ENCODE measurements around the gene TOP2A.
A peak's percentile ranks its signal among the peaks of the same experiment; 100 is the strongest.

Gene TOP2A

DNA sequence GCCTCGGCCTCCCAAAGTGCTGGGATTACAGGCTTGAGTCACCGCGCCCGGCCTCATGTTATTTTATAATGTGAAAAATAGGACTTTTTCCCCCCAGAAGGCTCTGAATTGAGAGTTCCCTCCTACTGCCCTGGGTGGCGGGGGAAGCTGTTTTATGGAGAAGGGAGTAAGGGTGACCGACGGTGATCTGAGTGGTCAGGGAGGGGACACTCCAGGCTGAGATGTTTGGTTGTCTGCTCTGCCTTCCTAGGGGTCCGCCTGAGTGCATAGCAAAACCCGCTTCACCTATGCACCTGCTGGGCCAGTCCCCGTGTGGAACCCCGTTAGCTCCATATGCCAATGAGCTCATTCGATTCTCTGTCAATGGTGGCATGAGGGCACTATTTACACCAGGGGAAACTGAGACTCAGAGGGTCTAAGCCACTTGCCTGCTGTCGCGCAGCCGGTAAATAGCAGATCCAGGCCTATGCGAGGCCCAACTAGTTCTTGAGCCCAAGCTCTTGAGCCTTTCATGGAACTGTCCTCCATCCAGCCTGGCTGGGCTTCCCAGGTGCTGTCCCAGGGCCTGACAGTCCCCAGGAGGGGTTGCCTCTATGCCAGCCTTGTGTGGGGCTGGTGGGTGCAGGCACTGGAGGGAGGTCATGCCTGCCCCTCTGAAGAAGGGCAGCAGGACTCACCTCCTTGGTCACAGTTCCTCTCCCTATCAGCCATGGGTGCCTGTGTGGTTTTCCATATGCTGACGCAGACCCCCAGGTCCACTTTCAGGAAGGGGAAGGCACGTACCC lies 51.4 kb downstream of the TOP2A start:
- ATAC-seq (no peak), DNase-seq (no peak)
- H3K27me3 Mint-ChIP-seq: peaks cover 14% of the 10 kb centered on the region
- no peaks in the 10 kb centered on the region for H3K9me3 Mint-ChIP-seq
- H3K27ac Mint-ChIP-seq: no peak overlapping the region
- H3K36me3 Mint-ChIP-seq (ENCODE audit: low read depth): no peaks in the 10 kb centered on the region
- no peak overlapping the region for H3K4me3 Mint-ChIP-seq
- H3K4me1 Mint-ChIP-seq: peaks cover 12% of the 10 kb centered on the region

DNA sequence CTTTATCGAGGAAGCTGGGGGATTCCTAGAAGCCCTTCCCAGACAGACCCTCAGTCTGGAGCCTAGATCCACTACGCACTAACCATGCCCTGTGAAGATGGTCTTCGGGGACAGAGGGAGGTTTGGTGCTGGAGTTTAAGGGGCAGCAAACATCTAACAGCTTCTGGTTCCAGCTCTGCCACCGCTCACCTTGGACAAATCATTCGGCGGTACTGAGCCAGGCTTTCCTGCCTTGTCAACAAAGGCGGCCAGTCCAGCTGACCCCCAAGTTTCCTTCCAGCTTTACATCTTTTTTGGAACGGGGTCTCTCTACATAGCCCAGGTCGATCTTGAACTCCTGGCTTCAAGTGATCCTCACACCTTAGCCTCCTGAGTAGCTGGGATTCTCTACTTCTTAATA lies 52.8 kb downstream of the TOP2A start:
- Mint-ChIP-seq H3K27ac (no peak overlapping the region), H3K36me3 (ENCODE audit: low read depth) (no peaks in the 10 kb centered on the region), H3K4me3 (no peak overlapping the region), H3K9me3 (no peaks in the 10 kb centered on the region), H3K27me3 (peaks cover 19% of the 10 kb centered on the region), H3K4me1 (peaks cover 12% of the 10 kb centered on the region)
- DNase-seq: no peak
- ATAC-seq: no peak

DNA sequence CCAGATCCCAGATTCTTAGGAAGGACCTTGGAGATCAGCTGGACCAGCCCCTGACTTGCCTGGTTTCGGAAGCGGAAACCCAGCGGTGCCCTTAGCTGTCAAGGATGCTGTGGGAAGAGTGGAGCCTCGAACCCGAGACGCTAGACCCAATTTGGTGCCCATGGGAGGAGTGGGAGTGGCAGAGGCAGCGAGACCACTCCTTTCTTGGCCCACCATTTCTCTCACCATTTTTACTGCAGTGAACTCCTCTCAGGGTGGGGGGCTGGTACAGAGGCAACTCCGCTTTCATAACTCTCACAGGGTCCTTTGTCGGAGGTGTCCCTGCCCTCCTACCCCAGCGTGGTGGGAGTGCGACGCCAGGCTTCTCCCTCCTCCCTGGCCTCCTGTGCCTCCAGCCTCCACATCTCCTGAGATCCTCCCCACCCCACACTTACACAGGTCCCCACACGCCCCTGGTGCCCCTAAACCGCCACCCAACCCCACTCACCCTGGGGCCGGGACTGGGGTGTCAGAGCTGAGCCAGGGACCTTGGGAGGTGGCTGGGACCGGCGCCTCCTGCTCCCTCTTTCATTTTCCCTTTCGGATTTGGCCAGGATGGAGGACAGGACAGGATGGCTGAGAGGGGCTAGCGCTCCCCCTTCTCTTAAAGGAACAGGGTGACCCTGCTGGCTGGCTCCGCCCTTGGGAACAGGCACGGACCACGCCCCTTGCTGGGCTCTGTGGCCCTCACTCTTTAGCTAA lies 53.4 kb downstream of the TOP2A start, which contains the start of gene GJD3:
GJD3 (minus strand) TSS at position 617 of the 741 bp plus-strand sequence. CDS start 922 bp downstream, outside the sequence.
- peak within 1 kb of the TSS; percentile 70 for H3K4me3 Mint-ChIP-seq
- H3K27ac Mint-ChIP-seq: no peak within 1 kb of the TSS
- peaks cover 19% of the 10 kb centered on the region for H3K27me3 Mint-ChIP-seq
- no peaks in the 10 kb centered on the region for H3K36me3 Mint-ChIP-seq (ENCODE audit: low read depth)
- DNase-seq: no peak
- no peaks in the 10 kb centered on the region for H3K9me3 Mint-ChIP-seq
- ATAC-seq: no peak
- H3K4me1 Mint-ChIP-seq: peaks cover 12% of the 10 kb centered on the region

DNA sequence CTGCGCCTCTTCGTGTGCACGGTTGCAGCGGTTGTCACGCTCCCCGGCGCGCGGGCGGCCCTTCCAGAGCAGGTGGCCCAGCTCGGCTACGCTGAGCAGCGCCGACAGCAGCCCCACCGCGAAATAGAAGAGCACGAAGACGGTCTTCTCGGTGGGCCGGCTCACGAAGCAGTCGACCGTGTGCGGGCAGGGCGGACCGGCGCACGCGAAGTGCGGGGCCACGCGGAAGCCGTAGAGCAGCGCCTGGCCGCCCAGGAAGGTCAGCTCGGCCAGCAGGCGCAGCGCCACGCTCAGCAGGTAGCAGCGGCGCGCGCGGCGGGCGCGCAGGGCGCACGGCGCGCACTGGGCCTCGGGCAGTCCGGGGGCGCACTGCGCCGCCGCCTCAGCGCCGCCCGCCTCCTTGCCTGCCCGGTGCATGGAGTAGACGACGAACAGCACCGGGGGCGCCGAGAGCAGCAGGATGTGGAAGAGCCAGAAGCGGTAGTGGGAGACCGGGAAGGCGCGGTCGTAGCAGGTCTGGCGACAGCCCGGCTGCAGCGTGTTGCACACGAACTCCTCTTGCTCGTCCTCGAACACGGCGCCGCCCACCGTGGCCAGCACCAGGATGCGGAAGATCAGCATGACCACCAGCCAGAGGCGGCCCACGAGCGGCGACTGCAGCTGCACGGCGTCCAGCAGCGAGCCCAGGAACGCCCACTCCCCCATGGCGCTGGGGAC lies 54.4 kb downstream of the TOP2A start:
- Mint-ChIP-seq H3K27me3 (peaks cover 19% of the 10 kb centered on the region), H3K4me3 (peak overlapping the region; percentile 70), H3K36me3 (ENCODE audit: low read depth) (no peaks in the 10 kb centered on the region), H3K4me1 (peaks cover 16% of the 10 kb centered on the region), H3K9me3 (no peaks in the 10 kb centered on the region), H3K27ac (no peak overlapping the region)
- DNase-seq (peak; percentile 37), ATAC-seq (peak; percentile 26)

DNA sequence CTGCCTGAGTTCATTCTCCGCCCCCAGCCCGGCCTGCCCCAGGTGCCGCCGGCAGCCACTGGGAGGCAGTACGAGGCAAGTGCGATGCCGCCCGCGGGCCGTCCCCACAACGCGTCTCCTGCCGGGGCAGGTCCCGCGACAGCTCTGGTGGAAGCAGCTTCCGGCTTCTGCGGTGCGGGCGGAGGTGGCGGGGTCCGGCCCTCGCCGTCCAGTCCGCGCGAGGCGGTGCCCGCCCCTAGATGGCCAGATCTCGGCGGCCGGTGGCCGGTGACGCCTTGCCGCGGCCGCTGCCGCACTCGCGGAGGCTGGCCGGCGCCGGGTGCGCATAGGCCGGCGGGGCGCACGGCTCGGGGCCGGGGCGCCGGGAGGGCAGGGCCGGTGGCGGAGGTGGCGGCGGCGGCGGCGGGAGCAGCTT lies 55.0 kb downstream of the TOP2A start:
- DNase-seq (peak; percentile 90), ATAC-seq (peak; percentile 87)
- no peak overlapping the region for H3K27ac Mint-ChIP-seq
- no peaks in the 10 kb centered on the region for H3K9me3 Mint-ChIP-seq
- H3K27me3 Mint-ChIP-seq: peaks cover 19% of the 10 kb centered on the region
- H3K36me3 Mint-ChIP-seq (ENCODE audit: low read depth): no peaks in the 10 kb centered on the region
- peaks cover 18% of the 10 kb centered on the region for H3K4me1 Mint-ChIP-seq
- H3K4me3 Mint-ChIP-seq: peak overlapping the region; percentile 66

DNA sequence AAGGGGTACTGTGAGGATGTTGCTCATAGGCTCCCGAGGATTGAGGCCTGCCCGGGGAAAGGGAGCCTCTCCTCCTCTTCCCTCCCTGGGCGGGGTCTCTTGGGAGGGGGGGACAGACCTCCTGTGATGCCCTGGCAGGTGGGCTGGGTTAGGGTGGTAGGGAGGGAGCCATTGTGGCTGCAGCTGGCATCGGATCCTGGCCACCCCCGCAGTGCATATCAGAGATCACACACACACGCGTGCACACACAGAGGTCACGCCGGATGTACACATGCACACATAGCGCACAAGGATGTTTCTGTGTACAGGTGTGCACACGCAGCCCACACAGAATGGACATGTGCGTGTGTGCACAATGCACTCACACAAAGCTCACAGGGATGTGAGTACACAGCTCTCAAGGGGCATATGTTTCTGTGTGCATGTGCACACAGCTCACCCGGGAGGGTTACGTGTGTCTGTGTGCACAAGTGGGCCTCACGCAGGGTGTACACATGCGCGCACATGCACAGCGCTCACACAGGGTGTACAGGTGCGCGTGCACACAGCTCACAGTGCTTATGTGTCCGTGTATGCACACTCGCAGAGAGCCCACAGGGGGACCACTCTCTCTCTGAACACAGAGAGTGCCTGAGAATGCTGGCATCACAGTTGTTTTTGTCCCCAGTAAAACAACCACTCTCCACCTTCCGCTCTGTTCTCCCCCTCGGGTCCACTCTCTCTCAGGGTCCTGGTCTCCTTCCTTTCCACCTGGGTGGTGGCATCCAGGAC lies 55.6 kb downstream of the TOP2A start:
- no peak overlapping the region for H3K27ac Mint-ChIP-seq
- no peaks in the 10 kb centered on the region for H3K9me3 Mint-ChIP-seq
- H3K27me3 Mint-ChIP-seq: peaks cover 19% of the 10 kb centered on the region
- peaks cover 18% of the 10 kb centered on the region for H3K4me1 Mint-ChIP-seq
- ATAC-seq (peak; percentile 30), DNase-seq (no peak)
- H3K4me3 Mint-ChIP-seq: peak overlapping the region; percentile 66
- no peaks in the 10 kb centered on the region for H3K36me3 Mint-ChIP-seq (ENCODE audit: low read depth)

DNA sequence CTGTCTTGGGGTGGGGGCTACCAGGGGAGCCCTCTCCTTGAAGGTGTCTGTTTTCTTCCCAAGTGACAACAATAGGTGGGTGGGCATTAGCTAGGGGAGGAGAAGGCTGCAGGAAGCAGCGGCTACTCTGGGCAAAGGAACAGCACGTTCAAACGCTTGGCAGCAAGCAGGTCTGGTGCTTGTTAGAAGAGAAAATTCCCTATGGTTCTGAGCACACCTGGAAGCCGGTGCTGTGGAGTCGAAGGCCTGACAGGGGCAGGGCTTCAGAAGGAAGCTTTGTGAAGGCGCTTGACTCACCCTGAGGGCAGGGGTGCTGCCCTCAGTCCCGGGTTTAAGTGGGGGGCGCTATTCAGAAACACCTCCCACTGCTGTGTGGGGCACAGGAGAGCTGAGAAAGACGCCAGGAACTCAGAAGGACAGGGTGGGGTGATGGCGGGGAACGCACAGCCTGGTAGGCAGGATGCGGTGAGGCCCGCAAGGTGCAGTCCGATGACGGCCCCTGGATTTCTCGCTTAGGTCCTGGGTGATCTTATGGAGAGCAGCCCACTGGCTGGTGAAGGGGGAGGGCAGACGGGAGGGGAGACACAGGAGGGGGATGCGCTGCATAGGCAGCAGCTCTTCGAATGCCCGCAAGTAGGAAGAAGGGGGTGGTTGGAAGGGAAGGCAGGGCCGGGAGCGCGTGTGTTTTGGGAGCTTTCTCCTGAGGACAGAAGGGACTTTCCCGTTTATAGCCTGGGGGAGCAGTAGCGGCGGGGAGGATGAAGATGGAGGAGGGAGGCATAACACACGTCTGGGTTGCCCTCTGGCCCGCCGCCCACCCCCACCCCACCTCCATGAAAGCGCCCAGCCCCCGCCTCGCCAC lies 56.4 kb downstream of the TOP2A start:
- ATAC-seq: no peak
- H3K27ac Mint-ChIP-seq: no peak overlapping the region
- peaks cover 18% of the 10 kb centered on the region for H3K4me1 Mint-ChIP-seq

DNA sequence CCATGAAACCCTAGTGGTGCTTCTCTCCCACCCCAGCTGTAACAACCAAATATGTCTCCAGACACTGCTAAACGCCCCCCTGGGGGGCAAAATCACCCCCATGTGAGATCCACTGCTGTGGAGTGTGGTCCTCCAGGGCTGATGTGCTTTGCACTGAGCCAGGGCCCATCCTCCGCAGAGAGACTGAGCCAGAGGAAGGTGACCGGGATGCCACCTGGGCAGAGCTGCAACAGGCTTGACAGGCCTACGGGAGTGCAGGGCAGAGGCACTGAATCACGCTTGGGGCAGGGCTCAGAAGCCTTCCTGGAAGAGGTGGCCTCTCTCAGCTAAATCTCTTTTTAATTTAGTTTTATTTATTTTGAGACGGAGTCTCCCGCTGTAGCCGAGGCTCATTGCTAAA lies 57.6 kb downstream of the TOP2A start:
- DNase-seq (no peak), ATAC-seq (no peak)
- Mint-ChIP-seq H3K9me3 (no peaks in the 10 kb centered on the region), H3K36me3 (ENCODE audit: low read depth) (peaks cover 2% of the 10 kb centered on the region), H3K27me3 (peaks cover 19% of the 10 kb centered on the region), H3K4me1 (peaks cover 20% of the 10 kb centered on the region), H3K4me3 (no peak overlapping the region), H3K27ac (no peak overlapping the region)

More for the DNA sequence above, 56.4 kb downstream of the TOP2A start:
- no peak for DNase-seq
- peaks cover 19% of the 10 kb centered on the region for H3K27me3 Mint-ChIP-seq
- no peak overlapping the region for H3K4me3 Mint-ChIP-seq
- H3K36me3 Mint-ChIP-seq (ENCODE audit: low read depth): no peaks in the 10 kb centered on the region
- no peaks in the 10 kb centered on the region for H3K9me3 Mint-ChIP-seq

DNA sequence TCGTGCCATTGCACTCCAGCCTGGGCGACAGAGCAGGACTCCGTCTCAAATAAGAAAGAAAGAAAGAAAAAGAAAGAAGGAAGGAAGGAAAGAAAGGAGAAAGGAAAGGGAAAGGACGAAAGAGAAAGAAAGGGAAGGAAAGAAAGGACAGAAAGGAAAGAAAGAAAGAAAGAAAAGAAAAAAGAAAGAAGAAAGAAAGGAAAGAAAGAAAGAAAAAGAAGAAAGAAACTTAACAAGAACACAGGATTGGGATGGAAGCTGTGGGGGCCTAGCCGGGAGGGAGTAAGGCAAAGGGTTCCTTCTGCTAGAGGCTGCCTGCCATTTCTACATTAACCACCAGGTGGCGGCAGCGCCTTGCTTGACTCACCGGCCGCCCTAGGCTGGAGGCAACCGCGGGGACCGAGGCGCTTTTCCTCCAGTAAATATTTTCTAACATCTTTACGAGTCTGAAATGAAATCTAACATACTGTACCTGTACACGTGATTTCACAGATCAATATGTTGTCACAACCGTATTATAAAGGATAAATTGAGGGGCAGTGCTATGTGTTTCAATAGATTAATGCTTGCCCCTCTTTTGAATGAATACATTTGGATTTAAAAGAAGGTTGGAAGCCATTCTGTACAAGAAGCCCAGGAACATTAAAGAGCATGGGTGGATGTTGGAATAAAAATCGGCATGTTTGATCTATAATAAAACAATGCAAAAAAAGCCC lies 59.2 kb downstream of the TOP2A start:
- peak; percentile 94 for DNase-seq
- H3K4me3 Mint-ChIP-seq: no peak overlapping the region

DNA sequence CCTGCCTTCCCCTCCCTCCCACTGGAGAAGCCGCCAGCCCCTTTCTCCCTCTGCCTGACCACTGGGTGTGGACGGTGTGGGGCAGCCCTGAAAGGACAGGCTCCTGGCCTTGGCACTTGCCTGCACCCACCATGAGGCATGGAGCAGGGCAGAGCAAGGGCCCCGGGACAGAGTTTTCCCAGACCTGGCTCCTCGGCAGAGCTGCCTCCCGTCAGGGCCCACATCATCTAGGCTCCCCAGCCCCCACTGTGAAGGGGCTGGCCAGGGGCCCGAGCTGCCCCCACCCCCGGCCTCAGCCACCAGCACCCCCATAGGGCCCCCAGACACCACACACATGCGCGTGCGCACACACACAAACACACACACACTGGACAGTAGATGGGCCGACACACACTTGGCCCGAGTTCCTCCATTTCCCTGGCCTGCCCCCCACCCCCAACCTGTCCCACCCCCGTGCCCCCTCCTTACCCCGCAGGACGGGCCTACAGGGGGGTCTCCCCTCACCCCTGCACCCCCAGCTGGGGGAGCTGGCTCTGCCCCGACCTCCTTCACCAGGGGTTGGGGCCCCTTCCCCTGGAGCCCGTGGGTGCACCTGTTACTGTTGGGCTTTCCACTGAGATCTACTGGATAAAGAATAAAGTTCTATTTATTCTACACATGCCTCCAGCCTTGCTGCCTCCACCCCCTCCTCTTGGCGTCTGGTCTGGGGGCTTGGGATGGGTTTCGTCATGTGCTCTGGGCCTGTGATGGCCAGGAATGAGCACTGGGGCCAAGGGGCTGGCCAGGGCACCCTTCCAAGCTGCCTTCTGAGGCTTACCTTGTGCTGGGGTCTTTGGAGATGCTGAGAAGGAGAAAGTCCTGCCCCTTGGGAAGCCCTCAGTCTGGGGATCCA lies 60.5 kb downstream of the TOP2A start:
- H3K36me3 Mint-ChIP-seq (ENCODE audit: low read depth): peaks cover 9% of the 10 kb centered on the region
- H3K4me3 Mint-ChIP-seq: no peak overlapping the region
- no peak overlapping the region for H3K27ac Mint-ChIP-seq
- H3K9me3 Mint-ChIP-seq: no peaks in the 10 kb centered on the region
- peaks cover 13% of the 10 kb centered on the region for H3K27me3 Mint-ChIP-seq
- peaks cover 28% of the 10 kb centered on the region for H3K4me1 Mint-ChIP-seq
- DNase-seq (no peak), ATAC-seq (no peak)

More for the DNA sequence above, 59.2 kb downstream of the TOP2A start:
- peak; percentile 51 for ATAC-seq
- Mint-ChIP-seq H3K27ac (no peak overlapping the region), H3K36me3 (ENCODE audit: low read depth) (peaks cover 4% of the 10 kb centered on the region), H3K27me3 (peaks cover 19% of the 10 kb centered on the region), H3K4me1 (peaks cover 22% of the 10 kb centered on the region), H3K9me3 (no peaks in the 10 kb centered on the region)

DNA sequence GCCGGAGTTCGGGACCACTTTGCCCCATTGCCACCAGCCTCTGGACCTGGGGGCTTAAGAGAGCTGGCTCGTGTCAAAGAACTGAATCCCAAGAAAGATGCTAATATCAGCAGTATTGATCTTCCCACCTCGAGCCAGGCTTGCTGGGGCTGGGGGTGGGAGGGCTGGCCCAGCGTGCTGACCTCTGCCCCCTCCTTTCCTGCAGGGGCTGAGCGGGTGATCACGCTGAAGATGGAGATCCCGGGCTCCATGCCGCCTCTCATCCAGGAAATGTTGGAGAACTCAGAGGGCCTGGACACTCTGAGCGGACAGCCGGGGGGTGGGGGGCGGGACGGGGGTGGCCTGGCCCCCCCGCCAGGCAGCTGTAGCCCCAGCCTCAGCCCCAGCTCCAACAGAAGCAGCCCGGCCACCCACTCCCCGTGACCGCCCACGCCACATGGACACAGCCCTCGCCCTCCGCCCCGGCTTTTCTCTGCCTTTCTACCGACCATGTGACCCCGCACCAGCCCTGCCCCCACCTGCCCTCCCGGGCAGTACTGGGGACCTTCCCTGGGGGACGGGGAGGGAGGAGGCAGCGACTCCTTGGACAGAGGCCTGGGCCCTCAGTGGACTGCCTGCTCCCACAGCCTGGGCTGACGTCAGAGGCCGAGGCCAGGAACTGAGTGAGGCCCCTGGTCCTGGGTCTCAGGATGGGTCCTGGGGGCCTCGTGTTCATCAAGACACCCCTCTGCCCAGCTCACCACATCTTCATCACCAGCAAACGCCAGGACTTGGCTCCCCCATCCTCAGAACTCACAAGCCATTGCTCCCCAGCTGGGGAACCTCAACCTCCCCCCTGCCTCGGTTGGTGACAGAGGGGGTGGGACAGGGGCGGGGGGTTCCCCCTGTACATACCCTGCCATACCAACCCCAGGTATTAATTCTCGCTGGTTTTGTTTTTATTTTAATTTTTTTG lies 61.6 kb downstream of the TOP2A start:
- ATAC-seq: no peak
- DNase-seq: no peak
- H3K9me3 Mint-ChIP-seq: no peaks in the 10 kb centered on the region

More for the DNA sequence above, 61.6 kb downstream of the TOP2A start:
- peaks cover 11% of the 10 kb centered on the region for H3K36me3 Mint-ChIP-seq (ENCODE audit: low read depth)
- no peak overlapping the region for H3K4me3 Mint-ChIP-seq
- H3K27me3 Mint-ChIP-seq: peaks cover 4% of the 10 kb centered on the region
- no peak overlapping the region for H3K27ac Mint-ChIP-seq
- peaks cover 21% of the 10 kb centered on the region for H3K4me1 Mint-ChIP-seq
